ENCODE results near the gene BUD23. TPM values are rescaled to one million over a fixed set of nuclear protein-coding genes. Genes with fewer than 3 reads are reported as not detected.

Gene BUD23
- total and polyA plus RNA-seq, 2 donors (not counting 1 experiment from before 2014, with no cell fraction given), result 62.4 to 63.9 TPM

DNA sequence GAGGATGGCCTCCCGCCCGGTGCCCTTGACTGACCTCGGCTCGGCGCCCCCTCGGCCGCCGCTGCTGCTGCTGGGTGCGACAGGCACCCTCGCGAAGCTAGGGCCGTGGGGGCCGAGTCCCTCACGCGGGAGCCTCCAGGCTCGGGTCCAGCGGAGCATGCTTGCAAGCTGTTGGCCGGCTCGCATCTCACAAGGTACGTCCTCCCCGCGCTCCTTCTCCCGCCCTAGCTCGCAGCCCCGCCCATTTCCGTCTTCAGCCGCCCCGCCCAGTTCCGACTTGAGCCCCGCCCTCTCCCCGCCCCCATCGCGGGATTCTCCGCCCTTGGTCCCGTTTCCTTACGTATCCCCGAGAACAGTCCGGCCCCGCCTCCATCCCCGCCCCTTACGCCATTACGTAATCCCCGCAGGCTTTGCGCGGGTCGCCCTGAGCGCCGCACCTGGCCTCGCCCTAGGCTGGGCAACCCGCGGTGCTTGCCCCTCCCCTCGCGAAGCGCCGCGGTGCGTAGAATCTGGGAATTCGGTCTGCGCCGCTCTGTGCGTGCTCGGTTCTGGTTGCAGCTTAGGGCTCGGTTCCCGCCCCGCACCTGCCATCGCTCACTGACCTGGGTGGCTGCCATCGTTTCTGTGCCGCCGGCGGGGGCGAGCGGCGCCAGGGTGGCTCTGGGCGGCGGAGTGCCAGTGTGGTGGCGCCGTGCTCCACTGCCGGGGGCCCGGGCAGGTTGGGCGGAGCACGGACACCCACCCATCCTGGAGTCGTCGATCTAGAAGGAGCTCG is 55.4 kb downstream of the BUD23 start, which contains the start of gene ABHD11:
Gene ABHD11 (minus strand): TSS at position 191 of the 775 bp plus-strand sequence. CDS start 32 bp downstream, at position 159.
- Histone ChIP-seq H3K9me3 (ENCODE audit: control extremely low read depth in 1 of 3, control insufficient read depth in 2 of 3, insufficient read depth in 1 of 3, low read length in 2 of 3) (peaks cover 0 to 6% (median 0%) of the 10 kb centered on the region in 3 donors), H2AFZ (ENCODE audit: insufficient read depth, low read depth, low read length, poor library complexity, severe bottlenecking) (peak within 1 kb of the TSS; percentile 92), H3K4me3 (ENCODE audit: control extremely low read depth in 1 of 5, extremely low read depth in 1 of 5, insufficient read depth in 1 of 5, low read depth in 2 of 5, low read length in 4 of 5) (peak within 1 kb of the TSS; percentile 61 to 94 (median 91)), H3K4me2 (replicated peaks; ENCODE audit: low read depth, low read length, poor library complexity, severe bottlenecking) (peak within 1 kb of the TSS; percentile 95), H3K79me2 (ENCODE audit: control insufficient read depth, insufficient read depth, low read length) (peaks cover 4% of the 10 kb centered on the region), H3K36me3 (replicated peaks in 1 of 2; ENCODE audit: control extremely low read depth in 1 of 2, control insufficient read depth in 1 of 2, extremely low read depth in 1 of 2, insufficient read depth in 2 of 2, low read length in 1 of 2) (peaks cover 0 to 7% of the 10 kb centered on the region in 2 experiments), H3K4me1 (ENCODE audit: control insufficient read depth in 2 of 2, insufficient read depth in 2 of 2, low read length in 2 of 2) (peaks cover 4 to 18% of the 10 kb centered on the region in 2 donors), H4K20me1 (ENCODE audit: control insufficient read depth, insufficient read depth, low read length, poor library complexity, severe bottlenecking) (peaks cover 8% of the 10 kb centered on the region), H3K27me3 (replicated peaks in 1 of 4; ENCODE audit: control extremely low read depth in 1 of 4, control insufficient read depth in 3 of 4, insufficient read depth in 4 of 4, low read length in 3 of 4) (peaks cover 0 to 4% (median 0%) of the 10 kb centered on the region in 4 experiments), H3K27ac (ENCODE audit: low read length in 2 of 2) (peak within 1 kb of the TSS; percentile 79 to 93), H3K9ac (ENCODE audit: low read length) (peak within 1 kb of the TSS; percentile 94)
- intact Hi-C loops (cut with micrococcal nuclease), result loop anchor here (1.0 to 10.0 kb wide), 10 partner anchors 19 to 434 kb away; partner anchors contain the start of genes BAZ1B, BCL7B, BUD23 and DNAJC30
- ATAC-seq (ENCODE audit: low read depth), result peak; percentile 89
- H3K27ac Mint-ChIP-seq, result peak within 1 kb of the TSS; percentile 89
- H3K9me3 Mint-ChIP-seq (ENCODE audit: insufficient read depth), result no peaks in the 10 kb centered on the region
- peaks cover 11% of the 10 kb centered on the region for H3K4me1 Mint-ChIP-seq
- no peaks in the 10 kb centered on the region for H3K27me3 Mint-ChIP-seq
- TF ChIP-seq, protein P1, sequence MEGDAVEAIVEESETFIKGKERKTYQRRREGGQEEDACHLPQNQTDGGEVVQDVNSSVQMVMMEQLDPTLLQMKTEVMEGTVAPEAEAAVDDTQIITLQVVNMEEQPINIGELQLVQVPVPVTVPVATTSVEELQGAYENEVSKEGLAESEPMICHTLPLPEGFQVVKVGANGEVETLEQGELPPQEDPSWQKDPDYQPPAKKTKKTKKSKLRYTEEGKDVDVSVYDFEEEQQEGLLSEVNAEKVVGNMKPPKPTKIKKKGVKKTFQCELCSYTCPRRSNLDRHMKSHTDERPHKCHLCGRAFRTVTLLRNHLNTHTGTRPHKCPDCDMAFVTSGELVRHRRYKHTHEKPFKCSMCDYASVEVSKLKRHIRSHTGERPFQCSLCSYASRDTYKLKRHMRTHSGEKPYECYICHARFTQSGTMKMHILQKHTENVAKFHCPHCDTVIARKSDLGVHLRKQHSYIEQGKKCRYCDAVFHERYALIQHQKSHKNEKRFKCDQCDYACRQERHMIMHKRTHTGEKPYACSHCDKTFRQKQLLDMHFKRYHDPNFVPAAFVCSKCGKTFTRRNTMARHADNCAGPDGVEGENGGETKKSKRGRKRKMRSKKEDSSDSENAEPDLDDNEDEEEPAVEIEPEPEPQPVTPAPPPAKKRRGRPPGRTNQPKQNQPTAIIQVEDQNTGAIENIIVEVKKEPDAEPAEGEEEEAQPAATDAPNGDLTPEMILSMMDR (IDR thresholded peaks at IDR 0.05), result no peak
- no peak for TF ChIP-seq EZH2 (IDR thresholded peaks at IDR 0.05; ENCODE audit: borderline replicate concordance, insufficient read depth, low read depth, low read length, poor library complexity, severe bottlenecking)
- peak; percentile 99 for DNase-seq
- ChIA-PET POLR2A (interaction anchor here (0.5 to 1.4 kb wide), 4 partner anchors 16 to 217 kb away, joined by 4 to 8 read pairs (median 5); partner anchors contain the start of genes BAZ1B and VPS37D), CTCF (interaction anchor here (0.5 to 2.3 kb wide), 6 partner anchors 14 to 191 kb away, joined by 3 to 12 read pairs (median 5); partner anchors contain the start of gene STX1A)
- WGBS (ENCODE audit: insufficient coverage), result under 1% methylated on average over 81 of the region's 84 CpGs
- peak within 1 kb of the TSS; percentile 91 for H3K4me3 Mint-ChIP-seq
